ENCODE data around the gene B4GALNT4. TPM values are rescaled to one million over a fixed set of nuclear protein-coding genes. Genes with fewer than 3 reads are reported as not detected.
A peak's percentile ranks its signal among the peaks of the same experiment; 100 is the strongest.

The B4GALNT4 gene
- total and polyA plus RNA-seq, 2 of the 13 experiments (the other 11 are each of a cell fraction or from before 2014, with no cell fraction given), result 30.5 to 50.1 TPM

GRCh38 chr11:396948-397548 is 27.7 kb downstream of the B4GALNT4 start (continued):
- TF ChIP-seq E2F2 (CRISPR knock-in tag; IDR thresholded peaks at IDR 0.05; ENCODE audit: borderline replicate concordance), result no peak
- TF ChIP-seq BCLAF1 (IDR thresholded peaks at IDR 0.05), result no peak
- no peak for TF ChIP-seq ZNF740 (CRISPR knock-in tag; IDR thresholded peaks at IDR 0.05)
- TF ChIP-seq RFX1 (IDR thresholded peaks at IDR 0.05), result no peak
- TF ChIP-seq MAZ (IDR thresholded peaks at IDR 0.05; ENCODE audit: borderline replicate concordance, low read depth, low read length), result no peak
- peak; percentile 86 for TF ChIP-seq MAZ (CRISPR knock-in tag; IDR thresholded peaks at IDR 0.05; ENCODE audit: low read depth)
- no peak for TF ChIP-seq CENPBD1 (CRISPR knock-in tag; IDR thresholded peaks at IDR 0.05; ENCODE audit: borderline replicate concordance, low read depth)
- TF ChIP-seq SNAPC4 (CRISPR knock-in tag; IDR thresholded peaks at IDR 0.05), result 0 out of 2 replicates have a peak, but pooled peaks have one; percentile 48
- peak; percentile 83; the same call in 1 of the 2 replicates for TF ChIP-seq BCL3 (CRISPR knock-in tag; IDR thresholded peaks at IDR 0.05)
- TF ChIP-seq ZNF280D (CRISPR knock-in tag; IDR thresholded peaks at IDR 0.05), result peak; percentile 38; the same call in 1 of the 2 replicates
